Endothelial cell of umbilical vein (primary cell): ENCODE measurements around the gene PTPRD. TPM values are rescaled to one million over a fixed set of nuclear protein-coding genes. Genes with fewer than 3 reads are reported as not detected.

ENCODE experiments used
- BruUV-seq: library from RNA; stranded (reverse); fragments of 400-500 nt; replicated peaks from 2 replicates; lab custom pipeline; 2021; lab: Mats Ljungman, UMichigan
- CTCF ChIA-PET: fragments of 300-600, 350-600 bp; sonication (Branson Sonifier 250); formaldehyde crosslinking; loops from one replicate; lab custom pipeline; 2021; ENCODE audit warnings: antibody characterized with exemption, inconsistent platforms; lab: Charles Lee
- POLR2A ChIA-PET: fragments of 300-600, 350-600 bp; sonication (Branson Sonifier 250); formaldehyde crosslinking; loops from one replicate; lab custom pipeline; 2021; ENCODE audit warnings: antibody characterized with exemption, inconsistent platforms; lab: Charles Lee
- DNase-seq: peaks from one replicate; pipeline ENCODE4 v3.0.0-alpha.2; 2011; ENCODE audit warnings: low read depth, low spot score
- FAIRE-seq: peaks from 2 replicates; lab custom pipeline; 2011; peaks lifted over from hg19 to GRCh38; lab: Jason Lieb, UNC
- H2AFZ ChIP-seq: 2 replicates; pipeline ENCODE4 v1.6.0; 2012; ENCODE audit warnings: low read depth, low read length, control low read depth, inconsistent platforms
- H3K27ac ChIP-seq: 2 replicates; pipeline ENCODE4 v1.5.1; 2011; ENCODE audit warnings: low read depth, mild to moderate bottlenecking, control low read depth, low read length, moderate library complexity; ENCODE audit not compliant: insufficient read depth
- H3K27me3 ChIP-seq, 2 experiments: 2 replicates each; pipeline versions ENCODE4 v1.6.0 to v1.6.1; 2011; ENCODE audit warnings: low read length in 2 of 2, mixed read lengths in 1 of 2; ENCODE audit not compliant: control insufficient read depth in 2 of 2, insufficient read depth in 2 of 2
- H3K36me3 ChIP-seq, 2 experiments: 2 replicates in 1 of 2; 3 replicates in 1 of 2; pipeline ENCODE4 v1.5.1; 2011; ENCODE audit warnings: low read length in 2 of 2, mild to moderate bottlenecking in 1 of 2, moderate library complexity in 1 of 2; ENCODE audit not compliant: control insufficient read depth in 2 of 2, insufficient read depth in 2 of 2; ENCODE audit errors: extremely low read depth in 1 of 2
- H3K4me1 ChIP-seq: 3 replicates; pipeline ENCODE4 v1.5.1; 2011; ENCODE audit warnings: mild to moderate bottlenecking, low read length; ENCODE audit not compliant: control insufficient read depth, insufficient read depth; ENCODE audit errors: extremely low read depth
- H3K4me2 ChIP-seq: 2 replicates; pipeline ENCODE4 v1.6.1; 2011; ENCODE audit warnings: low read length, control low read depth, mixed read lengths; ENCODE audit not compliant: insufficient read depth
- H3K4me3 ChIP-seq, 3 experiments: fragments of 200-600 bp in 1 of 3; sonication (generic), shearing (Covaris generic) in 1 of 3; replicated peaks in 1 of 3; 2 replicates each; pipeline ENCODE4 v1.5.1; 2011 to 2016; ENCODE audit warnings: control low read depth in 3 of 3, low read length in 3 of 3, mild to moderate bottlenecking in 2 of 3, inconsistent platforms in 1 of 3, low read depth in 1 of 3, moderate library complexity in 1 of 3; ENCODE audit not compliant: insufficient read depth in 1 of 3
- H3K79me2 ChIP-seq: 2 replicates; pipeline ENCODE4 v1.6.0; 2012; ENCODE audit warnings: low read length, inconsistent platforms; ENCODE audit not compliant: control insufficient read depth, insufficient read depth
- H3K9ac ChIP-seq: replicated peaks from 2 replicates; pipeline ENCODE3; 2011; ENCODE audit warnings: low read length, control low read depth; ENCODE audit not compliant: insufficient read depth; ENCODE audit errors: extremely low read depth
- H3K9me1 ChIP-seq: replicated peaks from 3 replicates; pipeline ENCODE4 v1.6.0; 2011; ENCODE audit warnings: mild to moderate bottlenecking, low read length; ENCODE audit not compliant: control insufficient read depth, insufficient read depth; ENCODE audit errors: extremely low read depth
- H3K9me3 ChIP-seq: replicated peaks from 2 replicates; pipeline ENCODE4 v1.5.1; 2012; ENCODE audit warnings: low read length, inconsistent platforms; ENCODE audit not compliant: control insufficient read depth, insufficient read depth
- H4K20me1 ChIP-seq: replicated peaks from 2 replicates; pipeline ENCODE3; 2011; ENCODE audit warnings: mild to moderate bottlenecking, low read length; ENCODE audit not compliant: control insufficient read depth, insufficient read depth; ENCODE audit errors: extremely low read depth
- EZH2 ChIP-seq: IDR thresholded peaks from 2 replicates; pipeline ENCODE4 v1.6.1; 2012; ENCODE audit warnings: borderline replicate concordance, low read depth, mild to moderate bottlenecking, moderate library complexity, low read length, inconsistent platforms; ENCODE audit not compliant: severe bottlenecking
- FOS ChIP-seq: IDR thresholded peaks from 2 replicates; pipeline ENCODE4 v1.6.1; 2011; ENCODE audit warnings: mild to moderate bottlenecking, low read length, moderate library complexity, borderline replicate concordance; ENCODE audit not compliant: insufficient read depth
- GATA2 ChIP-seq: IDR thresholded peaks from 2 replicates; pipeline ENCODE4 v1.7.0; 2011; ENCODE audit warnings: low read depth, mild to moderate bottlenecking, moderate library complexity, mixed read lengths, low read length; ENCODE audit not compliant: insufficient read length, insufficient read depth
- JUN ChIP-seq: IDR thresholded peaks from 2 replicates; pipeline ENCODE4 v1.6.1; 2011; ENCODE audit warnings: borderline replicate concordance, low read depth; ENCODE audit not compliant: insufficient read length, insufficient read depth
- MYC ChIP-seq: IDR thresholded peaks from one replicate; pipeline ENCODE4 v1.6.1; 2011; ENCODE audit warnings: mild to moderate bottlenecking, low read depth, low read length
- POLR2A ChIP-seq: IDR thresholded peaks from 2 replicates; pipeline ENCODE4 v1.6.1; 2012; ENCODE audit warnings: low read depth, mild to moderate bottlenecking, control low read depth, low read length
- POLR2AphosphoS5 ChIP-seq: IDR thresholded peaks from 2 replicates; pipeline ENCODE4 v1.6.1; 2012; ENCODE audit warnings: low read depth, mild to moderate bottlenecking, control low read depth, low read length, moderate library complexity; ENCODE audit not compliant: insufficient read depth
- dilution Hi-C: fragments of 300-500 bp; cut with MboI; formaldehyde crosslinking; loops from one replicate; pipeline ENCODE4 v1.15.0; 2019; ENCODE audit warnings: low sequenced_read_pairs; ENCODE audit not compliant: extremely low pct_ligation_motif_present
- intact Hi-C: fragments of 100-400 bp; cut with micrococcal nuclease; formaldehyde crosslinking; loops from one replicate; pipeline ENCODE4 v1.10.0; 2022
- polyA plus RNA-seq, 4 experiments: library from polyadenylated mRNA; depleted of rRNA in 3 of 4; stranded (reverse) in 3 of 4; unstranded in 1 of 4; fragments of >200 nt; gene quantifications; 2 replicates each; pipeline versions ENCODE4 v1.2.1 to v1.2.3, GENCODE V29; 2011 to 2012; ENCODE audit warnings: missing spikeins in 1 of 4
- total RNA-seq: library from RNA; stranded (reverse); gene quantifications from 2 replicates; pipeline ENCODE4 v1.2.3, GENCODE V29; 2021
- TF ChIP-seq, protein P1 (sequence below): IDR thresholded peaks from 2 replicates; pipeline ENCODE4 v1.6.1; 2011; ENCODE audit not compliant: insufficient read depth, insufficient read length
- TF ChIP-seq, protein P2 (sequence below), 2 donors: IDR thresholded peaks; 1 replicate in 1 of 2; 2 replicates in 1 of 2; pipeline ENCODE4 v1.5.1; 2011; ENCODE audit warnings: low read length in 2 of 2, mild to moderate bottlenecking in 2 of 2, moderate library complexity in 2 of 2, control low read depth in 1 of 2, inconsistent platforms in 1 of 2, low read depth in 1 of 2; ENCODE audit not compliant: insufficient read depth in 1 of 2; ENCODE audit errors: extremely low read depth in 1 of 2

PTPRD gene
- total and polyA plus RNA-seq, 2 donors (not counting 3 experiments of a cell fraction or from before 2014, with no cell fraction given) = 5.5 to 5.7 TPM

- dilution Hi-C loops = no loop called here
- no peak overlapping the region for H3K27ac ChIP-seq
- H3K27me3 ChIP-seq = no peaks in the 10 kb centered on the region
- intact Hi-C loops = no loop called here
- ChIA-PET POLR2A (no interaction called here), CTCF (no interaction called here)
- H3K36me3 ChIP-seq = no peaks in the 10 kb centered on the region
- H3K4me2 ChIP-seq = no peak overlapping the region
- FAIRE-seq = no peak
- no peaks in the 10 kb centered on the region for H3K9me1 ChIP-seq
- BruUV-seq = no TSS peak
- TF ChIP-seq FOS = no peak
- TF ChIP-seq, protein P1, sequence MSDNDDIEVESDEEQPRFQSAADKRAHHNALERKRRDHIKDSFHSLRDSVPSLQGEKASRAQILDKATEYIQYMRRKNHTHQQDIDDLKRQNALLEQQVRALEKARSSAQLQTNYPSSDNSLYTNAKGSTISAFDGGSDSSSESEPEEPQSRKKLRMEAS = no peak
- no peak for TF ChIP-seq GATA2
- no peak for TF ChIP-seq POLR2AphosphoS5
- no peak for TF ChIP-seq JUN
- TF ChIP-seq MYC = no peak
- no peak for TF ChIP-seq POLR2A
- TF ChIP-seq, protein P2, sequence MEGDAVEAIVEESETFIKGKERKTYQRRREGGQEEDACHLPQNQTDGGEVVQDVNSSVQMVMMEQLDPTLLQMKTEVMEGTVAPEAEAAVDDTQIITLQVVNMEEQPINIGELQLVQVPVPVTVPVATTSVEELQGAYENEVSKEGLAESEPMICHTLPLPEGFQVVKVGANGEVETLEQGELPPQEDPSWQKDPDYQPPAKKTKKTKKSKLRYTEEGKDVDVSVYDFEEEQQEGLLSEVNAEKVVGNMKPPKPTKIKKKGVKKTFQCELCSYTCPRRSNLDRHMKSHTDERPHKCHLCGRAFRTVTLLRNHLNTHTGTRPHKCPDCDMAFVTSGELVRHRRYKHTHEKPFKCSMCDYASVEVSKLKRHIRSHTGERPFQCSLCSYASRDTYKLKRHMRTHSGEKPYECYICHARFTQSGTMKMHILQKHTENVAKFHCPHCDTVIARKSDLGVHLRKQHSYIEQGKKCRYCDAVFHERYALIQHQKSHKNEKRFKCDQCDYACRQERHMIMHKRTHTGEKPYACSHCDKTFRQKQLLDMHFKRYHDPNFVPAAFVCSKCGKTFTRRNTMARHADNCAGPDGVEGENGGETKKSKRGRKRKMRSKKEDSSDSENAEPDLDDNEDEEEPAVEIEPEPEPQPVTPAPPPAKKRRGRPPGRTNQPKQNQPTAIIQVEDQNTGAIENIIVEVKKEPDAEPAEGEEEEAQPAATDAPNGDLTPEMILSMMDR (IDR thresholded peaks at IDR 0.05; ENCODE audit: extremely low read depth in 1 of 2, insufficient read depth in 1 of 2, low read depth in 1 of 2, low read length in 2 of 2) = no peak
- TF ChIP-seq EZH2 = no peak
- no peak overlapping the region for H2AFZ ChIP-seq
- H4K20me1 ChIP-seq = no peaks in the 10 kb centered on the region
- H3K4me3 ChIP-seq = no peak overlapping the region
- H3K9me3 ChIP-seq = no peaks in the 10 kb centered on the region
- H3K4me1 ChIP-seq = no peaks in the 10 kb centered on the region
- no peaks in the 10 kb centered on the region for H3K79me2 ChIP-seq
- no peak overlapping the region for H3K9ac ChIP-seq
- DNase-seq = no peak
Measured at GRCh38 chr9:8651070-8651845, 1961.5 kb downstream of the PTPRD start.
